Measurements from ENCODE around the gene AFF3. TPM values are rescaled to one million over a fixed set of nuclear protein-coding genes. Genes with fewer than 3 reads are reported as not detected.
"Not testable (repeated sequence)": the region's sequence is repeated elsewhere in the genome, so short reads cannot be mapped to it uniquely, and the experiment has no call there.

AFF3 gene
- total RNA-seq, 3 donors from 2014 or later: 2.1 to 2.6 (median 2.2) TPM

GRCh38 chr2:99776206-99776905 lies 366.0 kb downstream of the AFF3 start:
- ATAC-seq (no peak), DNase-seq (no peak)
- H3K9me3 Mint-ChIP-seq: peaks cover 18% of the 10 kb centered on the region
- peaks cover 3% of the 10 kb centered on the region for H3K4me1 Mint-ChIP-seq (ENCODE audit: low read depth)
- no peak overlapping the region for H3K4me3 Mint-ChIP-seq
- peaks cover 4% of the 10 kb centered on the region for H3K27me3 Mint-ChIP-seq (ENCODE audit: low read depth)
- H3K36me3 Mint-ChIP-seq (ENCODE audit: insufficient read depth): peaks cover 14% of the 10 kb centered on the region

GRCh38 chr2:99775585-99775984 lies 366.8 kb downstream of the AFF3 start:
- DNase-seq (no peak), ATAC-seq (no peak)
- H3K4me3 Mint-ChIP-seq: no peak overlapping the region
- H3K36me3 Mint-ChIP-seq (ENCODE audit: insufficient read depth): peaks cover 8% of the 10 kb centered on the region
- peaks cover 3% of the 10 kb centered on the region for H3K4me1 Mint-ChIP-seq (ENCODE audit: low read depth)
- peaks cover 2% of the 10 kb centered on the region for H3K27me3 Mint-ChIP-seq (ENCODE audit: low read depth)
- H3K9me3 Mint-ChIP-seq: peaks cover 14% of the 10 kb centered on the region

- H3K36me3 Mint-ChIP-seq (ENCODE audit: insufficient read depth); ATAC-seq; DNase-seq; H3K4me1 Mint-ChIP-seq (ENCODE audit: low read depth); H3K27me3 Mint-ChIP-seq (ENCODE audit: low read depth); H3K4me3 Mint-ChIP-seq: not testable (repeated sequence)
- peaks cover 18% of the 10 kb centered on the region for H3K9me3 Mint-ChIP-seq
These were observed 368.7 kb downstream of the AFF3 start for GRCh38 chr2:99773642-99774041.

- peaks cover 2% of the 10 kb centered on the region for H3K36me3 Mint-ChIP-seq (ENCODE audit: insufficient read depth)
- peaks cover 2% of the 10 kb centered on the region for H3K27me3 Mint-ChIP-seq (ENCODE audit: low read depth)
- DNase-seq (no peak), ATAC-seq (no peak)
- H3K4me3 Mint-ChIP-seq: no peak overlapping the region
- H3K9me3 Mint-ChIP-seq: peaks cover 15% of the 10 kb centered on the region
- peaks cover 3% of the 10 kb centered on the region for H3K4me1 Mint-ChIP-seq (ENCODE audit: low read depth)
These were observed 369.6 kb downstream of the AFF3 start for GRCh38 chr2:99772591-99773331.

GRCh38 chr2:99771681-99772333 lies 370.6 kb downstream of the AFF3 start:
- Mint-ChIP-seq H3K4me3 (no peak overlapping the region), H3K27me3 (ENCODE audit: low read depth) (peaks cover 2% of the 10 kb centered on the region), H3K4me1 (ENCODE audit: low read depth) (peaks cover 3% of the 10 kb centered on the region), H3K9me3 (peaks cover 15% of the 10 kb centered on the region), H3K36me3 (ENCODE audit: insufficient read depth) (peaks cover 5% of the 10 kb centered on the region)
- ATAC-seq: no peak
- DNase-seq: no peak

GRCh38 chr2:99770876-99771275 lies 371.5 kb downstream of the AFF3 start:
- DNase-seq (no peak), ATAC-seq (no peak)
- Mint-ChIP-seq H3K9me3 (peaks cover 15% of the 10 kb centered on the region), H3K27me3 (ENCODE audit: low read depth) (peaks cover 2% of the 10 kb centered on the region), H3K4me1 (ENCODE audit: low read depth) (peaks cover 3% of the 10 kb centered on the region), H3K36me3 (ENCODE audit: insufficient read depth) (peaks cover 3% of the 10 kb centered on the region), H3K4me3 (no peak overlapping the region)

- Mint-ChIP-seq H3K9me3 (peaks cover 15% of the 10 kb centered on the region), H3K36me3 (ENCODE audit: insufficient read depth) (peaks cover 3% of the 10 kb centered on the region), H3K4me1 (ENCODE audit: low read depth) (no peaks in the 10 kb centered on the region), H3K4me3 (no peak overlapping the region), H3K27me3 (ENCODE audit: low read depth) (peaks cover 3% of the 10 kb centered on the region)
- DNase-seq: no peak
- no peak for ATAC-seq
These were observed 376.6 kb downstream of the AFF3 start for GRCh38 chr2:99765731-99766318.

- no peak for ATAC-seq
- H3K4me1 Mint-ChIP-seq (ENCODE audit: low read depth): no peaks in the 10 kb centered on the region
These were observed 378.6 kb downstream of the AFF3 start for GRCh38 chr2:99763764-99764163.

GRCh38 chr2:99762714-99763113 lies 379.7 kb downstream of the AFF3 start:
- H3K4me1 Mint-ChIP-seq (ENCODE audit: low read depth): no peaks in the 10 kb centered on the region
- H3K36me3 Mint-ChIP-seq (ENCODE audit: insufficient read depth): peaks cover 3% of the 10 kb centered on the region
- H3K9me3 Mint-ChIP-seq: no peaks in the 10 kb centered on the region
- ATAC-seq: no peak
- DNase-seq: no peak
- peaks cover 3% of the 10 kb centered on the region for H3K27me3 Mint-ChIP-seq (ENCODE audit: low read depth)
- no peak overlapping the region for H3K4me3 Mint-ChIP-seq

More at GRCh38 chr2:99763764-99764163, 378.6 kb downstream of the AFF3 start:
- DNase-seq: no peak
- H3K4me3 Mint-ChIP-seq: no peak overlapping the region
- peaks cover 3% of the 10 kb centered on the region for H3K36me3 Mint-ChIP-seq (ENCODE audit: insufficient read depth)
- H3K27me3 Mint-ChIP-seq (ENCODE audit: low read depth): peaks cover 3% of the 10 kb centered on the region
- peaks cover 5% of the 10 kb centered on the region for H3K9me3 Mint-ChIP-seq

- H3K9me3 Mint-ChIP-seq: no peaks in the 10 kb centered on the region
- no peaks in the 10 kb centered on the region for H3K4me1 Mint-ChIP-seq (ENCODE audit: low read depth)
- DNase-seq (no peak), ATAC-seq (no peak)
- H3K27me3 Mint-ChIP-seq (ENCODE audit: low read depth): peaks cover 3% of the 10 kb centered on the region
- no peak overlapping the region for H3K4me3 Mint-ChIP-seq
- no peaks in the 10 kb centered on the region for H3K36me3 Mint-ChIP-seq (ENCODE audit: insufficient read depth)
These were observed 384.7 kb downstream of the AFF3 start for GRCh38 chr2:99757611-99758114.

GRCh38 chr2:99756059-99756458 lies 386.3 kb downstream of the AFF3 start:
- Mint-ChIP-seq H3K27me3 (ENCODE audit: low read depth) (no peaks in the 10 kb centered on the region), H3K4me1 (ENCODE audit: low read depth) (no peaks in the 10 kb centered on the region), H3K36me3 (ENCODE audit: insufficient read depth) (no peaks in the 10 kb centered on the region), H3K9me3 (no peaks in the 10 kb centered on the region), H3K4me3 (no peak overlapping the region)
- DNase-seq (no peak), ATAC-seq (no peak)

GRCh38 chr2:99754210-99754609 lies 388.2 kb downstream of the AFF3 start:
- H3K36me3 Mint-ChIP-seq (ENCODE audit: insufficient read depth): no peaks in the 10 kb centered on the region
- DNase-seq (no peak), ATAC-seq (no peak)
- no peaks in the 10 kb centered on the region for H3K27me3 Mint-ChIP-seq (ENCODE audit: low read depth)
- H3K4me1 Mint-ChIP-seq (ENCODE audit: low read depth): no peaks in the 10 kb centered on the region
- H3K4me3 Mint-ChIP-seq: no peak overlapping the region
- no peaks in the 10 kb centered on the region for H3K9me3 Mint-ChIP-seq

GRCh38 chr2:99753505-99753904 lies 388.9 kb downstream of the AFF3 start:
- no peak for ATAC-seq
- no peak for DNase-seq
- Mint-ChIP-seq H3K27me3 (ENCODE audit: low read depth) (no peaks in the 10 kb centered on the region), H3K4me3 (no peak overlapping the region), H3K4me1 (ENCODE audit: low read depth) (no peaks in the 10 kb centered on the region), H3K9me3 (no peaks in the 10 kb centered on the region), H3K36me3 (ENCODE audit: insufficient read depth) (peaks cover 1% of the 10 kb centered on the region)

- no peaks in the 10 kb centered on the region for H3K27me3 Mint-ChIP-seq (ENCODE audit: low read depth)
- no peak overlapping the region for H3K4me3 Mint-ChIP-seq
- no peak for ATAC-seq
- no peaks in the 10 kb centered on the region for H3K4me1 Mint-ChIP-seq (ENCODE audit: low read depth)
- H3K36me3 Mint-ChIP-seq (ENCODE audit: insufficient read depth): peaks cover 1% of the 10 kb centered on the region
- DNase-seq: no peak
- H3K9me3 Mint-ChIP-seq: no peaks in the 10 kb centered on the region
These were observed 394.0 kb downstream of the AFF3 start for GRCh38 chr2:99748344-99748743.
